ENCODE data around the gene MED25. TPM values are rescaled to one million over a fixed set of nuclear protein-coding genes. Genes with fewer than 3 reads are reported as not detected.

The MED25 gene
- polyA plus RNA-seq, 1 donor from 2014 or later, result 54.7 TPM

DNA sequence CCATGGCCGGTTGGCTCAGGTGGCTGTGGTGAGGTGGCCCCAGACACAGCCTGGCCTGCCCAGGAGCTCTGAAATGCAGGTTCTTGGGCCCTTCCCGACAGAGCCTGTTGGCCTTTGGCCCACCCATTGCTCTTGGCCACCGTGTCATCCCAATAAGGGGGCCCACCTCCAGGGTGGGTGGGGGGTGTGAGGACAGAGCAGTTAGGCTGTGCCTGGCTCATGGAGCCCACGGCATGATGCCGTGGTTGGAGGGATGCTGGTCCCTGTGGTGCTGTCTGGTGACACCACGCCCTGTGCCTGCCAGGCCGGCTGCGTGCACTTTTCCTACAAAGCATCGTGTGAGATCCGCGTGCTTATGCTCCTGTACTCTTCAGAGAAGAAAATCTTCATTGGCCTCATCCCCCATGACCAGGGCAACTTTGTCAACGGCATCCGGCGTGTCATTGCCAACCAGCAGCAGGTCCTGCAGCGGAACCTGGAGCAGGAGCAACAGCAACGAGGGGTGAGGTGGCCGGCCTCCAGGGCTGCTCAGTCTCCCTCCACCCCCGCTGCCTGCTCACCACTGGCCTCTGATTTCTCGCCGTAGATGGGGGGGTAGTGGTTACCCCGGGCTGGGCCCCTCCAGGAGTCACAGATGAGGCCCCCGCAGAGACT is 41.7 kb downstream of the MED25 start:
- Mint-ChIP-seq H3K4me1 (peaks cover 0 to 5% (median 5%) of the 10 kb centered on the region in 3 donors), H3K9me3 (no peaks in the 10 kb centered on the region), H3K27me3 (no peaks in the 10 kb centered on the region), H3K36me3 (peaks cover 10% of the 10 kb centered on the region), H3K4me3 (peak overlapping the region in 1 of 4 donors; percentile 48), H3K27ac (no peak overlapping the region)

DNA sequence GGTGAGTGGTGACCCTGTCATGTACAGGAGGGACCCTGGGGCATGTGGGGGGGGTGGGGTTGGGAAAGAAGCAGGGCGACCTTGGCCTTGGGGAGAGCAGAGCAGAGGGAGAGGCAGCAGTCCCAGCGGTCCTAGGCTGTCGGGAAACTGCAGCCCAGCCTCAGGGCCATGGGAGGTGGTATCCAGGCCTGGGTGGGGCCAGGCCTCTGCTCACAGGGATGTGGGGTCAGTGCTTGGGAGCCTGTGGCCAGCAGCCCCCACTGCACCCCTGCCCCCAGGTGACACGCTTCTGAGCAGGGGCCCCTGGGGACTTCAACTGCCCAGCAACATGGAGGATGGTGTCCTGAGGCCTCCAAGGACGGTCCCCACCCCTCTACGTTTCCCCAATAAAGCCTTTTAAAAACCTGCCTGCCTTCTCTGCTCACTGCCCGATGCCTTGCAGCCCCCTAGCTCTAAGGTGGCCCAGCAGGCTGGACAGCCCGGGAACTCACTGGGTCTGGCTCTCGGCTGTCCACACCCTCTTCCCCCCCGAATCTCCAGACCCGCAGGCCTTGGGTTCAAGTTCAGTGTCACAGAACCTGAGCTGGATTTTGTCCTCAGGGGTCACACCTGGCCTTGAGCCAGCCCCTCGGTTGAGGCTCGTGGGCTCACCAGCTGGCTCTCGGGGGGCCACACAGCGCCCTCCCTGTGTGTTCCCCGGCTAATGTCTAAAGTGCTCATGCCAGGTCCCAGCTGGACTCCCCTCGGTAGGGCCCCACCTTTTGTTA is 42.4 kb downstream of the MED25 start:
- H3K27me3 Mint-ChIP-seq, result no peaks in the 10 kb centered on the region
- peak overlapping the region in 1 of 4 donors; percentile 20 for H3K4me3 Mint-ChIP-seq
- H3K36me3 Mint-ChIP-seq, result peaks cover 8% of the 10 kb centered on the region
- peak overlapping the region in 1 of 3 donors; percentile 39 for H3K27ac Mint-ChIP-seq
- no peaks in the 10 kb centered on the region for H3K9me3 Mint-ChIP-seq
- peaks cover 0 to 8% (median 8%) of the 10 kb centered on the region in 3 donors for H3K4me1 Mint-ChIP-seq

DNA sequence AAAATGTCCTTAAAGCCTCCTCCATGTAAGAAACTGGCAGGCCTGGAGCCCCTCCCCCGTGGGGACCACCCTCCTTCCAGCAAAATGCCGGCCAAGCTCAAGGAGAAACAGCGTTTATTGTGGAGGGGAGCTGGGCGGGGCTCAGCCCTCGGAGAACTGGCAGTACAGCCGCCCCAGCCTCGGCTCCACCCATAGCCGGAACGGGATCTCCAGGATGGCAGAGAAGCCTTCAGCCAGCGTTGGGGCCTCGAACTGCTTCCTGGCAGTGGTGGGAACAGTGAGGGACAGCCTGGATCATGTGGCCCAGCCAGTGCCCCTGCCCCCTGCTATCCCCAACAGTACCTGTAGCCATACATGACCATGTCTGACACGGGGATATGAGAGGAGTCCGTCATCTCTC is 43.0 kb downstream of the MED25 start:
- Mint-ChIP-seq H3K4me1 (peaks cover 0 to 13% (median 8%) of the 10 kb centered on the region in 3 donors), H3K36me3 (peaks cover 8% of the 10 kb centered on the region), H3K4me3 (peak overlapping the region in 1 of 4 donors; percentile 20), H3K27ac (peak overlapping the region in 1 of 3 donors; percentile 39), H3K27me3 (no peaks in the 10 kb centered on the region), H3K9me3 (no peaks in the 10 kb centered on the region)

DNA sequence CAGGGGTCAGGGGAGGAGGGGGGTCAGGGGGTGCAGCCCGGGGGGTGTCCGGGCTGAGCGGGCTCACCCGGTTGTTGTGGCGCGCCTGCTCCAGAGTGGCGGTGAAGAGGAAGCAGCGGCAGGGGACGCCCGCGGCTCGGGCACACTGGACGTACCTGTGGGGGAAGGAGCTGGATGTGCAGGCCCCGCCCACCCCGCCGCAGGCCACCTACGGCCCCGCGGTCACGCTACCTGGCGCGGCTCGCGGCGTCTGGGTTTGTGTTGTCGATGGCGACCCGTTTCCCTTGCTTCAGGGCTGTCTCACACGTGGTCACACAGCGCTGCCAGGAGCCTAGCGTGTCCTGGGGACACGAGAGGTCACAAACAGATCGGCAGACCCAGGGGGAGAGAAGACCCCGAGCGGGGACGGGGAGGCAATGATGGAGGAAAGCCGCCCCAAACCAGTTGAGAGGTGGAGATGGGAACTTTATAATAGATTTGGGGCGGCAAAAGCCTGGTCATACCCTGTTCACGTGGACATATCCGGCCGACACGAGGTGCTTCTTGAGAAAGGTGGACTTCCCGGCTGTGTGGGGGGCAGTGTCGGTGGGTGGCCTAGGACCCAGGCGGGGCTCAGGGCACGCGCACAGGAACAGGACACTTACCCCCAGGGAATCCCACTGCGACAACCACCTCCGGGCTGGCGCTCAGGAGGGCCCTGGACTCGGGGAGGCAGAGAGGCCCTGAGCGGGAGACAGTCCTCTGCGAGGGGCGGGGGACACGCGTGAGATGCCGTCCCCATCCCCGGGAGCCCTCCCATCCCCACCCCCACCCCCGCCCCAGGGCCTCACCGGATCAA is 43.7 kb downstream of the MED25 start:
- H3K36me3 Mint-ChIP-seq, result peaks cover 8% of the 10 kb centered on the region
- peak overlapping the region in 1 of 4 donors; percentile 50 for H3K4me3 Mint-ChIP-seq
- H3K9me3 Mint-ChIP-seq, result no peaks in the 10 kb centered on the region
- H3K4me1 Mint-ChIP-seq, result peaks cover 2 to 20% (median 8%) of the 10 kb centered on the region in 3 donors
- H3K27me3 Mint-ChIP-seq, result no peaks in the 10 kb centered on the region
- no peak overlapping the region for H3K27ac Mint-ChIP-seq

DNA sequence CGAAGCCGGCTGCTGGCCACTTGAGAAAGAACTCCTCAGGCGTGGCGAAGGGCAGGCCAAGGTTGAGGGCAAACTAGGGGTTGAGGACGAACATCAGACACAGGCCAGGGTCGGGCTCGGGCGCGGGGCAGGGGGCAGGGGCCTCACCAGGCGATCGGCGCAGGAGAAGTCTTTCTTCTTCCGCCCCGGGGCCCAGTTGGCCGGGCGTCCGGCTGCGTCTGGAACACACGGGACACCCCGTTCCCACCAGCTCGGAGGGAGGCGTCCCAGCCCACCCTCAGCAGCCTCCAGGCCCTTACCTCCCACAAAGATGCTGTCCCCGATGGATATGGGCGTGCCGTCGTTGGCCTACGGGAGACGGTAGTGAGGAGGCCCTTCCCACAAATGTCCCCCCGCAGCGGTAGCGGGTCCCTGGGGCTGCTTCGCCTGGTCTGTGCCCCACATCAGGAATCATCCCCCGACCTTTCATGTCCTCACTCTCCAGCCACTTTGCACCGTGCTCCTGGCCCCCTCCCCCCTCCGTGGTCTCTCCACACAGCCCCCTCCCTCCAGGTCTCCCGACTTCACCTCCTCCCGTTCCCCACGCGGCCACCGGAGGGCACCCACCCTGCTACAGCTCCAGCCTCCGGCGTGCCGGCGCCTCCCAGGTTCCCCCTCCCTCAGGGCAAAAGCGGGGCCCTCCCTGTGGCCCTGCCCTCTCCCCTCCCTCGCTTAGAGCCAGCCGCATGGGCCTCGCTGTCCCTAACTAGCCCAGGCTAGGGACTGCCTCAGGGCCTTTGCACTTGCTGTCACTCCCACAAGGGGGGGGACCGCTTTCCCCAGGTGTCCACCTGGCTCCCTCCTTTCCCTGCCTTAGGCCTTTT is 44.5 kb downstream of the MED25 start:
- Mint-ChIP-seq H3K36me3 (peaks cover 8% of the 10 kb centered on the region), H3K4me3 (peak overlapping the region in 1 of 4 donors; percentile 28), H3K27ac (peak overlapping the region in 1 of 3 donors; percentile 4), H3K9me3 (no peaks in the 10 kb centered on the region), H3K27me3 (no peaks in the 10 kb centered on the region), H3K4me1 (peaks cover 7 to 23% (median 11%) of the 10 kb centered on the region in 3 donors)

DNA sequence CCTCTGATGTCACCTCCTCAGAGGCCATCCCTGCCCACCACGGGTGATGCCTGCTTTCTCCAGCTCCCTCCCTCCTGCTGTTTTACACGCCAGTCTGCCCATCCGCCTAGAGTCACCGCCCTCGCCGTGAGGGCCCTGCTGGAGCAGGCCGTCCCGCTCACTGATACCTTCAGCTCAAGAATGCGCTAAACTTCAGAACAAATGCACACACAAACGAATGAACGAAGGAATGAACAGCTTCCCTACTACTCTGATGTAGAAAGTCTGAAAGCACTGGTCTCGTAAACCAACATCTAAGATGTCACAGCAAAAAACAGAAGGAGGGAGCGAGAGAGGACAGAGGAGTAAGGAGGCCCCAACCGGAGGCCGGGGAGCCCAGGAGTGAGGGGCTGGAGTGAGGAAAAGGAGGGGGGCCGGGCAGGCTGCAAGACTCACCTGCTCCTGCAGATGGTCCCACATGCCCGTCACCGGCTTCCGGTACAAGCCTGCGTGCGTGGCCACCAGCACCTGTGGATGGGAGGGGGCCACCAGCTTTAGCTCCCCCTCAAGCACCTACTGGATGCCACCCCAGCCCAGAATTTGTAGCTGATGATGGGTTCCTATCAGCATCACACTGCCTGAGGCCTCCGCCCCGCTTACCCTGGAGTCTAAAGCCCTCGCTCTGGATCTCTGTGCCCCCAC is 45.3 kb downstream of the MED25 start:
- Mint-ChIP-seq H3K27ac (peak overlapping the region in 2 of 3 donors; percentile 4 to 71), H3K4me3 (peak overlapping the region in 1 of 4 donors; percentile 28), H3K36me3 (peaks cover 8% of the 10 kb centered on the region), H3K4me1 (peaks cover 11 to 25% (median 16%) of the 10 kb centered on the region in 3 donors), H3K27me3 (no peaks in the 10 kb centered on the region), H3K9me3 (no peaks in the 10 kb centered on the region)

DNA sequence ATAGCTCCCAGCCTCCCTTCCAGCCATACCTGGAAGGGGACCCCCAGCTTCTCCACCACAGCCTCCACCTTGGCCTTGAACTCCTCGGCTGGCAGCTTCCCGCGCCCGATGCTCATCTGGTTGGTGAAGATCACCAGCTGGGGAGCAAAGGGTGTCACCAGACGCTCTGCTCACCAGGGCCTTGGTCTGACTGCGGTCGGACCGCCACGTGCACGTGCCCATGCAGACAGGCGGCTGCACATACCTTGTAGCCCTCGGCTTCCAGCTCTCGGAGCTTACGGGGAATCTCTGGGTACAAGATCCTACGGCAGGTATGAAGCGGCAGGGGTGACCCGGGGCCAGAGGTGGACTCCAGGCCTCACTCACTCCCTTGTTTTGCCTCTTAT is 45.8 kb downstream of the MED25 start:
- peak overlapping the region in 2 of 3 donors; percentile 18 to 80 for H3K27ac Mint-ChIP-seq
- no peaks in the 10 kb centered on the region for H3K9me3 Mint-ChIP-seq
- H3K27me3 Mint-ChIP-seq, result no peaks in the 10 kb centered on the region
- H3K4me3 Mint-ChIP-seq, result no peak overlapping the region
- peaks cover 11 to 27% (median 16%) of the 10 kb centered on the region in 3 donors for H3K4me1 Mint-ChIP-seq
- H3K36me3 Mint-ChIP-seq, result peaks cover 8% of the 10 kb centered on the region

DNA sequence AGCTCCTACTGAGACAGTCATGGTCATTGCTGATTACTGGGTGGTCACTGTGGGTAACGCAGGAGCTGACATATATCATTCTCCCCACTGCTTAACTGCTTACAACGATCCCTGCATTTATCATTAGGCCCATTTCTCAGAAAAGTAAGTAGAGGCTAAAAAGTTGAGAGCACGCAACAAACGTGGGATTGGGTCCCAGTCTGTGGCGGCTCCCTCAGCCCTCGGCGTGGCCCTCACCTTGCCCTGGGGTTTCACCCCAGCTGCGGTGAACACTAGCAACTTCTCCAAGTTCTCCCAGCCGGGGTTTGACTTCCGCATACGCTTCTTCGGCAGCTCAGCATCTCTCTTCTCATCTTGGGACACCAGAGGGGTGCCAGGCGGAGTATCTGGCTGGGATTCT is 46.8 kb downstream of the MED25 start:
- peak overlapping the region in 2 of 3 donors; percentile 18 to 71 for H3K27ac Mint-ChIP-seq
- peaks cover 8% of the 10 kb centered on the region for H3K36me3 Mint-ChIP-seq
- no peaks in the 10 kb centered on the region for H3K9me3 Mint-ChIP-seq
- peaks cover 11 to 27% (median 16%) of the 10 kb centered on the region in 3 donors for H3K4me1 Mint-ChIP-seq
- no peaks in the 10 kb centered on the region for H3K27me3 Mint-ChIP-seq
- no peak overlapping the region for H3K4me3 Mint-ChIP-seq

DNA sequence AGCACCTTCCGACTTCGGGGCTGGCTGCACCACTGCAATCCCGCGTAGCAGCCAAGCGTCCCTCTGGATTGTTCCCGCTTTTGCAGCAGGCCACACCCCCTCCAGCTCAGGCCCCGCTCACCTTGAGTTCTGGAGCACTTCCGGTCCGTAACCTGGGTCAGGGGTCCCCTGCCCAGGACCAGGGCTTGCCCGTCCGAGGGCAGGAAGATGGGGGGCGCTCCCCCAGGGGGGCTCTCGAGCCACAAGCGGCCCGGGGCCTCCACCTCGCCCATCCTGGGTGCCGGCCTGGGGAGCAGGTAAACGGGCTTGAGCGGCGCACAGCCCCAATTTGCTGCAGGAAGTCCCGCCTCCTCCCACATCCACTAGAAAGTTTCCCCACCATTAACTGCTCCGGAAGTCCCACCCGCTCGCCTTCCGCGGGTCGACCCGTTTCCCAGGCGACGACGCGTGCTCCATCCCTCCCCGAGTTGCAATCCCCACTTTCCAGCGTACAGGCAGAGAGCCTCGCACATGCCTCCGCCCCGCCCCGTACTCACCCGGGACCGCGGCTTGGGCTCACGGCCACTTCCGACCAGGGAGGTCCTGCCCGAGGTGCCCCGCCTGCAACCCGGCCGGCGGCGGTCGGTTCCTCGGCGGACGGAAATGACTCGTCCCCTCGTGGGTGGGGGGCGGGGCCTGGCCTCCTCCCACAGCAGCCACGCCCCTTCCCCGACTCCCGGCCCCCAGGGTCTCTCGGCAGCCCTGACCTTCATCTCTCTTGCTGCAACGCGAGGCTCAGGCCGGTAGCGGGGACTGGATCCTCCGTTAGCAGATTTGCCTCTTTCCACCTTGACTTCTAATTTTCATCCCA is 49.1 kb downstream of the MED25 start, which contains the start of gene PNKP:
Gene PNKP (minus strand): TSS at position 644 of the 850 bp plus-strand sequence. CDS start 372 bp downstream, at position 272.
- Mint-ChIP-seq H3K4me3 (peak within 1 kb of the TSS in 2 of 4 donors; percentile 97 to 100), H3K9me3 (no peaks in the 10 kb centered on the region), H3K4me1 (peaks cover 11 to 37% (median 16%) of the 10 kb centered on the region in 3 donors), H3K27ac (peak within 1 kb of the TSS in 2 of 3 donors; percentile 92 to 94), H3K36me3 (peaks cover 5% of the 10 kb centered on the region), H3K27me3 (no peaks in the 10 kb centered on the region)

DNA sequence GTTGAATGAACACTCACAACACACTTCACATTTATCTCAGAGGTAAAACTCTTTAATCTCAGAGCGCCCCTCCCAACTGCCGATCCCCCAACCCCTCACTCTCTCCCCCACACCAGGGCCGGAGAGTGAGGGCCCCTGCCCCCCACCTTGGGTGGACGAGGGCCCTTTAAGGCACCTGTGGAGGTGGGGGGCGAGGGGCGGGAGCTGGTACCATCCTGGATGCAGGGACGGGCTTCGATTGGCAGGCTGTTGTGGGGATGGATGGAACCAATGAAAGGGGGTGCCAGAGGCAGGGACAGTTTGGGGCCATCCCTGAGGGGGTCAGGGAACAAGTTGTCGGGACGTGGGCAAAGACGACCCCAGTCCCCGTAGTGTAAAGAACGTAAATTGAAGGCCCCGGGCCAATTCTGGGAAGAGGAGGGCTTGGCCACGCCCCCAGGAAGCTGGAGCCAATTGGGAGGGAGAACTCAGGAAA is 51.0 kb downstream of the MED25 start:
- H3K36me3 Mint-ChIP-seq, result no peaks in the 10 kb centered on the region
- no peaks in the 10 kb centered on the region for H3K27me3 Mint-ChIP-seq
- no peak overlapping the region for H3K4me3 Mint-ChIP-seq
- no peaks in the 10 kb centered on the region for H3K9me3 Mint-ChIP-seq
- H3K4me1 Mint-ChIP-seq, result peaks cover 11 to 34% (median 14%) of the 10 kb centered on the region in 3 donors
- H3K27ac Mint-ChIP-seq, result no peak overlapping the region

DNA sequence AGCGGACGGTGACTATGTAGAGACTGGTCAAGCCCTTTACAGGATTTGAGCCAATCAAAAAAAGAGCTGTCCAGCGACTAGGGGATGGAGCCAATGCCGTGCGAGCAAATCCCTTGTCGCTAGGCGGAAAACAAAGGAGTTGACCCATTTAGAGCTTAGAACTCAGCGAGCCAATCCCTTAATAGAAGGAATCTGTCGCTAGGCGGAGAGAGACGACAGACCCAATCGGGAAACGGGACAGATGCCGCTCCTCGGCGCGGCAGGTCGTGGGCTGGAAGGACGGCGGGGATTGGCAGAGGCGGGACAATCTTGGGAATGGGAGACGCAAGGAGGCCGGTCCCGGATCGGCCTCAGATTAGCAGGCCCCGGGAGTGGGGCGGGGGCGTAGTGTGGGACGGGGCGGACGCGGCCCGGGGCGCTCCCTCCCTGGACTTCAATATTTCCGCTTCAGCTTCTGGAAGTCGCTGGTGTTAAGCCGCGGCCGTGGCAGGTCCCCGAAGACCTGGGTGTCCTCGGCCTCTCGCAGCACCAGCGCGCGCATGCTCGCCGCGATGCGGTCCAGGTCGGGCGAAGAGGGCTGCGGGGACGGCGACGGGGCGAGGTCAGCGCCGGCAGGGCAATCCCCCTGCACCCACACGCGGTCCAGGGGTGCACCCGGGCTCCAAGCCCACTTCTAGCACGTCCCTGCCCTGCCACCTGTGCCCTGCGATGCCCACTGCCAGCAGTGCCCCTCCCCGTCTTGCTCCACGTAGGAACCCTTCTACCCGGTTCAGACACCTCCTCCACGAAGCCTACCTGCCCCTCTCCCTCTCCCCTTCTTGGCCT is 51.6 kb downstream of the MED25 start:
- Mint-ChIP-seq H3K4me1 (peaks cover 11 to 34% (median 11%) of the 10 kb centered on the region in 3 donors), H3K4me3 (peak overlapping the region in 3 of 4 donors; percentile 69 to 92 (median 90)), H3K36me3 (no peaks in the 10 kb centered on the region), H3K27ac (peak overlapping the region in 2 of 3 donors; percentile 36 to 39), H3K27me3 (no peaks in the 10 kb centered on the region), H3K9me3 (no peaks in the 10 kb centered on the region)

DNA sequence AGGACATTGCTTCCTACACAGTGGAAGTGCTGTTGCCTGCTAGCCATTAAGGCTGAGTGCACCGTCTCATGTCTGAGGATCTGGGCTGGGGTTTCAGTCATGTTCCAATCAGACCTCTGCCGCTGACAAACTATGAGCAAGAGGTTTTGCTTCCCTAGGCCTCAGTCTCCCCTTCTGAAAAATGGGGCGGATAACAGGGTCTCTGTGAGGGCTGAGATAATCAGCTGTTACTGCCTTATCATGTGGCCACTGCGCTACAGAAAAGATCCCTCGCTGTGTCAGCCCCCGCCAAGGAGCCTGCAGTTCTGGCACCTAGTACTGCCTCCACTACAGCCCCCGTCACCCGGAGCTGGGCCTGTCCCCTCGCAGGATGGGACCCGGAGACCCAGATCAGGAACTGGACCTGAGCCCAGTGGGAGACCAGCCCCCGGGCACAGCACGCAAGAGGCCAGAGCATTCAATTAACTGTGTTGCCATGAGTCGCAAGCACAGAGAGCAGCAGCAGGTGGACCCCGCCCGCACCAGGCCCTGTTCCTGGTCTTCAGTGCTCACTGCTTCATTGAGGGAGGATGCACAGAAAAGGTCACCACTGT is 52.3 kb downstream of the MED25 start:
- peaks cover 8 to 36% (median 11%) of the 10 kb centered on the region in 3 donors for H3K4me1 Mint-ChIP-seq
- peak overlapping the region in 2 of 3 donors; percentile 36 to 90 for H3K27ac Mint-ChIP-seq
- H3K36me3 Mint-ChIP-seq, result no peaks in the 10 kb centered on the region
- H3K4me3 Mint-ChIP-seq, result peak overlapping the region in 3 of 4 donors; percentile 69 to 92 (median 90)
- no peaks in the 10 kb centered on the region for H3K27me3 Mint-ChIP-seq
- H3K9me3 Mint-ChIP-seq, result no peaks in the 10 kb centered on the region

All from IgD-negative memory B cell (primary cell).